Astrocyte of the hippocampus (primary cell): ENCODE measurements around the gene DUSP2.
A peak's percentile ranks its signal among the peaks of the same experiment; 100 is the strongest.

Source experiments
- DNase-seq: peaks from one replicate; pipeline ENCODE4 v3.0.0; 2011; ENCODE audit warnings: low read depth, low spot score

The DUSP2 gene

GRCh38 chr2:96131813-96132745 lies 13.2 kb downstream of the DUSP2 start:
- no peak for DNase-seq

- no peak for DNase-seq
Observed at GRCh38 chr2:96131152-96131812, 14.0 kb downstream of the DUSP2 start.

GRCh38 chr2:96130483-96130882 lies 14.8 kb downstream of the DUSP2 start:
- no peak for DNase-seq

GRCh38 chr2:96129528-96130120 lies 15.6 kb downstream of the DUSP2 start:
- DNase-seq: no peak

GRCh38 chr2:96128456-96128855 lies 16.8 kb downstream of the DUSP2 start:
- no peak for DNase-seq

- no peak for DNase-seq
Observed at GRCh38 chr2:96124406-96125265, 20.6 kb downstream of the DUSP2 start.

GRCh38 chr2:96123936-96124335 lies 21.3 kb downstream of the DUSP2 start:
- no peak for DNase-seq

GRCh38 chr2:96123290-96123689 lies 21.9 kb downstream of the DUSP2 start:
- no peak for DNase-seq

- DNase-seq: no peak
Observed at GRCh38 chr2:96122391-96122790, 22.8 kb downstream of the DUSP2 start.

GRCh38 chr2:96121414-96121813 lies 23.8 kb downstream of the DUSP2 start:
- DNase-seq: no peak

GRCh38 chr2:96120991-96121390 lies 24.2 kb downstream of the DUSP2 start:
- DNase-seq: no peak

- DNase-seq: no peak
Observed at GRCh38 chr2:96120091-96120720, 25.0 kb downstream of the DUSP2 start.

- DNase-seq: no peak
Observed at GRCh38 chr2:96119389-96119751, 25.9 kb downstream of the DUSP2 start.

- DNase-seq: no peak
Observed at GRCh38 chr2:96118698-96119388, 26.4 kb downstream of the DUSP2 start.

GRCh38 chr2:96117701-96118588 lies 27.3 kb downstream of the DUSP2 start:
- no peak for DNase-seq

GRCh38 chr2:96116879-96117533 lies 28.2 kb downstream of the DUSP2 start:
- DNase-seq: peak; percentile 79

- DNase-seq: peak; percentile 68
Observed at GRCh38 chr2:96116424-96116878, 28.8 kb downstream of the DUSP2 start, which contains the start of gene ADRA2B. Gene ADRA2B (minus strand): TSS chr2:96116571. CDS start chr2:96116149, 422 bp downstream.

GRCh38 chr2:96115631-96116423 lies 29.4 kb downstream of the DUSP2 start:
- DNase-seq: no peak
